HG03175 (cell line): Measurements from ENCODE around the gene B3GLCT.
"Not testable (repeated sequence)": the region's sequence is repeated elsewhere in the genome, so short reads cannot be mapped to it uniquely, and the experiment has no call there.

Experiments
- ATAC-seq: cut with Tn5 transposase; IDR thresholded peaks from one replicate; pipeline ENCODE4 v1.9.1; 2021; ENCODE audit warnings: mild to moderate bottlenecking, moderate library complexity; ENCODE audit not compliant: unreplicated experiment

The B3GLCT gene

GRCh38 chr13:31334994-31335557 is 135.3 kb downstream of the B3GLCT start:
- ATAC-seq, result no peak

GRCh38 chr13:31339616-31340015 is 139.8 kb downstream of the B3GLCT start:
- ATAC-seq, result not testable (repeated sequence)

- ATAC-seq, result not testable (repeated sequence)
Observed at GRCh38 chr13:31340848-31341247, 141.1 kb downstream of the B3GLCT start.

GRCh38 chr13:31346891-31347290 is 147.1 kb downstream of the B3GLCT start:
- ATAC-seq, result no peak

- no peak for ATAC-seq
Observed at GRCh38 chr13:31349156-31349555, 149.4 kb downstream of the B3GLCT start.

GRCh38 chr13:31350560-31350959 is 150.8 kb downstream of the B3GLCT start:
- no peak for ATAC-seq

- ATAC-seq, result no peak
Observed at GRCh38 chr13:31351376-31351775, 151.6 kb downstream of the B3GLCT start.

GRCh38 chr13:31352467-31352866 is 152.7 kb downstream of the B3GLCT start:
- ATAC-seq, result no peak

GRCh38 chr13:31355001-31355400 is 155.2 kb downstream of the B3GLCT start:
- ATAC-seq, result no peak

- no peak for ATAC-seq
Observed at GRCh38 chr13:31356991-31357390, 157.2 kb downstream of the B3GLCT start.

- ATAC-seq, result no peak
Observed at GRCh38 chr13:31357581-31357980, 157.8 kb downstream of the B3GLCT start.

GRCh38 chr13:31361673-31362072 is 161.9 kb downstream of the B3GLCT start:
- no peak for ATAC-seq

- ATAC-seq, result no peak
Observed at GRCh38 chr13:31365630-31366029, 165.9 kb downstream of the B3GLCT start.

- no peak for ATAC-seq
Observed at GRCh38 chr13:31367410-31367809, 167.6 kb downstream of the B3GLCT start.

- ATAC-seq, result no peak
Observed at GRCh38 chr13:31369213-31369612, 169.4 kb downstream of the B3GLCT start.

- ATAC-seq, result no peak
Observed at GRCh38 chr13:31372454-31372853, 172.7 kb downstream of the B3GLCT start.

GRCh38 chr13:31374682-31375081 is 174.9 kb downstream of the B3GLCT start:
- no peak for ATAC-seq

GRCh38 chr13:31377946-31378345 is 178.2 kb downstream of the B3GLCT start:
- ATAC-seq, result peak; percentile 67

GRCh38 chr13:31380715-31381114 is 180.9 kb downstream of the B3GLCT start:
- ATAC-seq, result no peak
